A673 (cell line): ENCODE data around the gene REXO1. TPM values are rescaled to one million over a fixed set of nuclear protein-coding genes. Genes with fewer than 3 reads are reported as not detected.

Experiments
- BruUV-seq: library from RNA; stranded (reverse); fragments of 400-500 nt; replicated peaks from 2 replicates; lab custom pipeline; 2021; lab: Mats Ljungman, UMichigan
- CTCF ChIA-PET: fragments of 300-600 bp; sonication (Branson Sonifier 250); formaldehyde crosslinking; loops from one replicate; lab custom pipeline; 2022; ENCODE audit warnings: antibody characterized with exemption; lab: Charles Lee
- POLR2A ChIA-PET: fragments of 300-600 bp; sonication (Branson Sonifier 250); formaldehyde crosslinking; loops from one replicate; lab custom pipeline; 2022; ENCODE audit warnings: antibody characterized with exemption; ENCODE audit not compliant: low non-redundant PET; lab: Charles Lee
- DNase-seq: peaks from one replicate; pipeline ENCODE4 v3.0.0-alpha.2; 2015; ENCODE audit warnings: low spot score
- H3K27ac ChIP-seq: fragments of 200-600 bp; sonication (generic); 2 replicates; pipeline ENCODE4 v1.5.1; 2016; ENCODE audit warnings: mixed run types, low read depth, mild to moderate bottlenecking, mixed read lengths, antibody characterized with exemption, low read length; ENCODE audit not compliant: poor library complexity, severe bottlenecking
- H3K27me3 ChIP-seq: fragments of 200-600 bp; sonication (generic); replicated peaks from 2 replicates; pipeline ENCODE4 v1.6.1; 2017; ENCODE audit warnings: mixed run types, low read depth, mild to moderate bottlenecking, mixed read lengths, antibody characterized with exemption, low read length; ENCODE audit not compliant: insufficient read depth, poor library complexity
- H3K36me3 ChIP-seq: fragments of 200-600 bp; sonication (generic); 2 replicates; pipeline ENCODE4 v1.6.1; 2016; ENCODE audit warnings: mixed run types, mild to moderate bottlenecking, mixed read lengths, antibody characterized with exemption, low read length; ENCODE audit not compliant: insufficient read depth, poor library complexity, severe bottlenecking
- H3K4me1 ChIP-seq: fragments of 200-600 bp; sonication (generic); 2 replicates; pipeline ENCODE4 v1.6.1; 2017; ENCODE audit warnings: mixed run types, mild to moderate bottlenecking, mixed read lengths, antibody characterized with exemption, low read length; ENCODE audit not compliant: insufficient read depth, poor library complexity, severe bottlenecking
- H3K4me3 ChIP-seq: fragments of 200-600 bp; sonication (generic); 2 replicates; pipeline ENCODE4 v1.5.1; 2016; ENCODE audit warnings: low read depth, mixed run types, mild to moderate bottlenecking, mixed read lengths, low read length; ENCODE audit not compliant: poor library complexity, severe bottlenecking
- H3K9me3 ChIP-seq: fragments of 200-600 bp; sonication (generic); 2 replicates; pipeline ENCODE4 v1.6.1; 2016; ENCODE audit warnings: mixed run types, low read depth, mild to moderate bottlenecking, mixed read lengths, antibody characterized with exemption, low read length; ENCODE audit not compliant: poor library complexity, severe bottlenecking
- EZH2 ChIP-seq: fragments of 200-600 bp; sonication (generic); IDR thresholded peaks from 2 replicates; pipeline ENCODE4 v1.6.1; 2017; ENCODE audit warnings: borderline replicate concordance, low read depth, mild to moderate bottlenecking, mixed read lengths, antibody characterized with exemption, low read length; ENCODE audit not compliant: poor library complexity, severe bottlenecking
- intact Hi-C: fragments of 100-400 bp; cut with micrococcal nuclease; formaldehyde crosslinking; loops from one replicate; pipeline ENCODE4 v1.10.0; 2022; ENCODE audit not compliant: unreplicated experiment
- total RNA-seq: library from RNA; stranded (reverse); gene quantifications from 2 replicates; pipeline ENCODE4 v1.2.3, GENCODE V29; 2021
- TF ChIP-seq, protein P1 (sequence below): fragments of 300-800, 200-600 bp; sonication (generic); conservative IDR thresholded peaks from 2 replicates; pipeline ENCODE4 v1.5.1; 2017; ENCODE audit warnings: low read depth, mild to moderate bottlenecking, antibody characterized with exemption, low read length, moderate library complexity, mixed read lengths

REXO1 gene
- total RNA-seq, 1 experiment from 2014 or later, result 53.0 TPM

- Histone ChIP-seq H3K36me3 (peaks cover 11% of the 10 kb centered on the region), H3K27ac (peak overlapping the region; percentile 47), H3K4me1 (peaks cover 4% of the 10 kb centered on the region), H3K4me3 (peak overlapping the region; percentile 59), H3K27me3 (no peaks in the 10 kb centered on the region), H3K9me3 (no peaks in the 10 kb centered on the region)
- ChIA-PET POLR2A (no interaction called here), CTCF (interaction anchor here (0.6 to 1.5 kb wide), 2 partner anchors 15 to 18 kb away, joined by 3 to 6 read pairs; no protein-coding TSS in a partner anchor)
- intact Hi-C loops, result loop anchor here (10.0 kb wide), 1 partner anchor 267 kb away; no protein-coding TSS in a partner anchor
- peak; percentile 48 for DNase-seq
- BruUV-seq, result no TSS peak
- no peak for TF ChIP-seq EZH2
- TF ChIP-seq, protein P1, sequence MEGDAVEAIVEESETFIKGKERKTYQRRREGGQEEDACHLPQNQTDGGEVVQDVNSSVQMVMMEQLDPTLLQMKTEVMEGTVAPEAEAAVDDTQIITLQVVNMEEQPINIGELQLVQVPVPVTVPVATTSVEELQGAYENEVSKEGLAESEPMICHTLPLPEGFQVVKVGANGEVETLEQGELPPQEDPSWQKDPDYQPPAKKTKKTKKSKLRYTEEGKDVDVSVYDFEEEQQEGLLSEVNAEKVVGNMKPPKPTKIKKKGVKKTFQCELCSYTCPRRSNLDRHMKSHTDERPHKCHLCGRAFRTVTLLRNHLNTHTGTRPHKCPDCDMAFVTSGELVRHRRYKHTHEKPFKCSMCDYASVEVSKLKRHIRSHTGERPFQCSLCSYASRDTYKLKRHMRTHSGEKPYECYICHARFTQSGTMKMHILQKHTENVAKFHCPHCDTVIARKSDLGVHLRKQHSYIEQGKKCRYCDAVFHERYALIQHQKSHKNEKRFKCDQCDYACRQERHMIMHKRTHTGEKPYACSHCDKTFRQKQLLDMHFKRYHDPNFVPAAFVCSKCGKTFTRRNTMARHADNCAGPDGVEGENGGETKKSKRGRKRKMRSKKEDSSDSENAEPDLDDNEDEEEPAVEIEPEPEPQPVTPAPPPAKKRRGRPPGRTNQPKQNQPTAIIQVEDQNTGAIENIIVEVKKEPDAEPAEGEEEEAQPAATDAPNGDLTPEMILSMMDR, result no peak
Measured at GRCh38 chr19:1811472-1811894, 36.8 kb downstream of the REXO1 start.

DNA sequence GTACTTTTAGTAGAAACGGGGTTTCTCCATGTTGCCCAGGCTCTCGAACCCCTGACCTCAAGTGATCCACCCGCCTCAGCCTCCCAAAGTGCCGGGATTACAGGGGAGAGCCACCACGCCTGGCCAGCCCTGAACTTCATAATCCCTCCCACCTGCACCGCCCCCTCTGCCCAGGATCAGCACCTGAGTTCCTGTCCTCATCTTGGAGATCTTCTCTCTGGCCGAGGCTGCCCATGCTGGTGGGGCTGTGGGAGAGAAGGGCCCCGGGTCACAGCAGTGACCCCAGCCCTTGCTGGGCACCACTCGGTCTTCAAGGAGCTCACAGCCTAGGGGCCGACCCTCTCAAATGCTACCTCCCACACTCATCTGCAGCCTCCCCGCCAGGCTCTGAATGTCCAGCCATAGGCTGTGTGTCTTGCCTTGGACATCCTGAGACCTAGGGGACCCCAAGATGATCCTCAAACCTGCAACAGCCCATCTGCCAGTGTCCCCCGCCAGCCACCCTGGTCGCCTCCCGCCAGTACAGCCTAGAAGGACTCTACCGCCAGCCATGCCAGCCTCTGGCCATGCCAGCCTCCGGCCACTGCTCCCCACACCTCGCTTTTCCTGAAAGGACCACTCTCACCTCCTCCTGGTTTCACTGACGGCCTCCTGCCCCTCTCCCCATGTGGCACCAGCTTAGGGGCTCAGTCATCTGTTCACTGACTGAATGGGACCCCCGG, 37.7 kb downstream of the REXO1 start:
- Histone ChIP-seq H3K27ac (no peak overlapping the region), H3K9me3 (no peaks in the 10 kb centered on the region), H3K4me1 (peaks cover 4% of the 10 kb centered on the region), H3K36me3 (peaks cover 5% of the 10 kb centered on the region), H3K27me3 (no peaks in the 10 kb centered on the region), H3K4me3 (peak overlapping the region; percentile 59)
- ChIA-PET POLR2A (no interaction called here), CTCF (interaction anchor here (0.6 to 1.5 kb wide), 2 partner anchors 16 to 17 kb away, joined by 3 to 6 read pairs; no protein-coding TSS in a partner anchor)
- no peak for DNase-seq
- TF ChIP-seq, protein P1, result no peak
- no peak for TF ChIP-seq EZH2
- BruUV-seq, result no TSS peak
- intact Hi-C loops, result loop anchor here (10.0 kb wide), 1 partner anchor 266 kb away; no protein-coding TSS in a partner anchor

GRCh38 chr19:1809678-1810077, 38.6 kb downstream of the REXO1 start:
- intact Hi-C loops, result loop anchor here (10.0 kb wide), 1 partner anchor 265 kb away; no protein-coding TSS in a partner anchor
- Histone ChIP-seq H3K4me1 (peaks cover 4% of the 10 kb centered on the region), H3K27me3 (no peaks in the 10 kb centered on the region), H3K36me3 (no peaks in the 10 kb centered on the region), H3K9me3 (no peaks in the 10 kb centered on the region), H3K4me3 (no peak overlapping the region), H3K27ac (no peak overlapping the region)
- DNase-seq, result no peak
- ChIA-PET POLR2A (no interaction called here), CTCF (no interaction called here)
- BruUV-seq, result no TSS peak
- TF ChIP-seq EZH2, result no peak
- TF ChIP-seq, protein P1, result no peak
